ENCODE data around the gene FRAT1. TPM values are rescaled to one million over a fixed set of nuclear protein-coding genes. Genes with fewer than 3 reads are reported as not detected.
A peak's percentile ranks its signal among the peaks of the same experiment; 100 is the strongest.

The FRAT1 gene
- total RNA-seq, 1 donor from 2014 or later = 4.2 TPM

- Histone ChIP-seq H3K9me3 (replicated peaks) (no peaks in the 10 kb centered on the region), H3K27me3 (ENCODE audit: low read depth) (no peaks in the 10 kb centered on the region), H3K4me1 (peaks cover 3% of the 10 kb centered on the region), H3K4me3 (no peak overlapping the region), H3K36me3 (peaks cover 72% of the 10 kb centered on the region), H3K27ac (replicated peaks) (no peak overlapping the region)
- intact Hi-C loops (cut with micrococcal nuclease) = no loop called here
- no peak for TF ChIP-seq CTCF (IDR thresholded peaks at IDR 0.05; ENCODE audit: borderline replicate concordance)
- DNase-seq = no peak
Measured at GRCh38 chr10:97361537-97361901, 42.4 kb downstream of the FRAT1 start.

GRCh38 chr10:97362310-97363033 lies 43.4 kb downstream of the FRAT1 start:
- TF ChIP-seq CTCF (IDR thresholded peaks at IDR 0.05; ENCODE audit: borderline replicate concordance) = no peak
- Histone ChIP-seq H3K9me3 (replicated peaks) (no peaks in the 10 kb centered on the region), H3K27me3 (ENCODE audit: low read depth) (no peaks in the 10 kb centered on the region), H3K4me1 (peaks cover 6% of the 10 kb centered on the region), H3K4me3 (no peak overlapping the region), H3K27ac (replicated peaks) (no peak overlapping the region), H3K36me3 (peaks cover 66% of the 10 kb centered on the region)
- DNase-seq = no peak
- intact Hi-C loops (cut with micrococcal nuclease) = no loop called here

- Histone ChIP-seq H3K4me3 (no peak overlapping the region), H3K27me3 (ENCODE audit: low read depth) (no peaks in the 10 kb centered on the region), H3K4me1 (peaks cover 9% of the 10 kb centered on the region), H3K9me3 (replicated peaks) (no peaks in the 10 kb centered on the region), H3K27ac (replicated peaks) (no peak overlapping the region), H3K36me3 (peaks cover 64% of the 10 kb centered on the region)
- DNase-seq = no peak
- no peak for TF ChIP-seq CTCF (IDR thresholded peaks at IDR 0.05; ENCODE audit: borderline replicate concordance)
- intact Hi-C loops (cut with micrococcal nuclease) = no loop called here
Measured at GRCh38 chr10:97363071-97363470, 44.0 kb downstream of the FRAT1 start.

- peaks cover 9% of the 10 kb centered on the region for H3K4me1 ChIP-seq
- H3K36me3 ChIP-seq = peaks cover 68% of the 10 kb centered on the region
- TF ChIP-seq CTCF (IDR thresholded peaks at IDR 0.05; ENCODE audit: borderline replicate concordance) = no peak
- H3K27ac ChIP-seq (replicated peaks) = peak overlapping the region; percentile 40
- no peaks in the 10 kb centered on the region for H3K9me3 ChIP-seq (replicated peaks)
- no peaks in the 10 kb centered on the region for H3K27me3 ChIP-seq (ENCODE audit: low read depth)
- intact Hi-C loops (cut with micrococcal nuclease) = no loop called here
- DNase-seq = no peak
- no peak overlapping the region for H3K4me3 ChIP-seq
Measured at GRCh38 chr10:97365761-97366351, 46.8 kb downstream of the FRAT1 start.

GRCh38 chr10:97366572-97366971 lies 47.5 kb downstream of the FRAT1 start:
- intact Hi-C loops (cut with micrococcal nuclease) = no loop called here
- no peak for DNase-seq
- Histone ChIP-seq H3K9me3 (replicated peaks) (no peaks in the 10 kb centered on the region), H3K27ac (replicated peaks) (peak overlapping the region; percentile 40), H3K27me3 (ENCODE audit: low read depth) (no peaks in the 10 kb centered on the region), H3K36me3 (peaks cover 75% of the 10 kb centered on the region), H3K4me3 (no peak overlapping the region), H3K4me1 (peaks cover 9% of the 10 kb centered on the region)
- no peak for TF ChIP-seq CTCF (IDR thresholded peaks at IDR 0.05; ENCODE audit: borderline replicate concordance)

Data from left ventricle myocardium inferior (tissue), 1 donor.